Bladder microvascular endothelial cell (primary cell): ENCODE results near the gene MCTP2. TPM values are rescaled to one million over a fixed set of nuclear protein-coding genes. Genes with fewer than 3 reads are reported as not detected.

ENCODE experiments used
- total RNA-seq: library from RNA; depleted of rRNA; stranded (reverse); fragments of >200 nt; gene quantifications from 2 replicates; pipeline ENCODE4 v1.2.3, GENCODE V29; 2014

The MCTP2 gene, protein sequence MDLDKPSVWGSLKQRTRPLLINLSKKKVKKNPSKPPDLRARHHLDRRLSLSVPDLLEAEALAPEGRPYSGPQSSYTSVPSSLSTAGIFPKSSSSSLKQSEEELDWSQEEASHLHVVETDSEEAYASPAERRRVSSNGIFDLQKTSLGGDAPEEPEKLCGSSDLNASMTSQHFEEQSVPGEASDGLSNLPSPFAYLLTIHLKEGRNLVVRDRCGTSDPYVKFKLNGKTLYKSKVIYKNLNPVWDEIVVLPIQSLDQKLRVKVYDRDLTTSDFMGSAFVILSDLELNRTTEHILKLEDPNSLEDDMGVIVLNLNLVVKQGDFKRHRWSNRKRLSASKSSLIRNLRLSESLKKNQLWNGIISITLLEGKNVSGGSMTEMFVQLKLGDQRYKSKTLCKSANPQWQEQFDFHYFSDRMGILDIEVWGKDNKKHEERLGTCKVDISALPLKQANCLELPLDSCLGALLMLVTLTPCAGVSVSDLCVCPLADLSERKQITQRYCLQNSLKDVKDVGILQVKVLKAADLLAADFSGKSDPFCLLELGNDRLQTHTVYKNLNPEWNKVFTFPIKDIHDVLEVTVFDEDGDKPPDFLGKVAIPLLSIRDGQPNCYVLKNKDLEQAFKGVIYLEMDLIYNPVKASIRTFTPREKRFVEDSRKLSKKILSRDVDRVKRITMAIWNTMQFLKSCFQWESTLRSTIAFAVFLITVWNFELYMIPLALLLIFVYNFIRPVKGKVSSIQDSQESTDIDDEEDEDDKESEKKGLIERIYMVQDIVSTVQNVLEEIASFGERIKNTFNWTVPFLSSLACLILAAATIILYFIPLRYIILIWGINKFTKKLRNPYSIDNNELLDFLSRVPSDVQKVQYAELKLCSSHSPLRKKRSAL
- 0.32 and 13.4 TPM in 2 replicates for total RNA-seq

DNA sequence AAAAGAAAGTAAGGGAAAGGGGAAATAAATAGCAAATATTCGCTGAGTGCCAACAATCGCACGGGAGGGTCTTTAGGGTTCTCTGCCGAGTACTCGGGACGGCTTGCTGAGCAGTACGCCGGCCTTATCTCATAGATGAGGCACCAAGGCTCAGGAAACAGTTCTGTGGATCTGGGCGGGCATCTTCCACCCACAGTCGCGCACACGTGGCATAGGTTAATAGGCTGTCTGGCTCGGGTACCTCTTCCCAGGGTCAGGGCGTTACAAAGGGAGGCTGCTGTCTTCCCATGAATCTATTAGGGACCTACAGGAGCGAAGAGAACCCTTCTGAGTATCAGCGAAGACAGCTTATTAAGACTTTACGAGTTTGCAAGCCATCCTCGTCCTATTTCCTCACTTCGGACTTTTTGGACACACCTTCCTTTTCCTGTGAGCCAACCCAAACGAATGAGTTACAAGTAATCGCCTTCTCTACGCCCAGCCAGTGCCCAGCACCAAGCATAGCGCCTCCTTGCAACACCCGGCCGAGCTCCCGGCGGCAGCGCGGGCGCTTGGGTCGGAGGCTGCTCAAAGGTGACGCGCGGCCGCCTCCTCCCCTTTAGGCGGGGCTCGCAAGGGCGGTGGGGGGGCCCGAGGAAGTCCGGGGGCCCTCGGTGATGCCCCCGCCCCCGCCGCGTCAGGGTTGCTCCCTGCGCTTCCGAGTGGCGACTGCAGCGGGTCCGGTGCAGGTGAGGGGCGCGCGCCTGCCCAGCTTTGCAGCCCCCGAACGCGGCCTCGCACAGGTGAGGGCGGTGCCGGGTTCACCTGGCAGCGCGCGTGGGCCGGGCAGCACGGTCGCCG, at the start of gene MCTP2:
Gene MCTP2, plus strand, starts transcription at position 679 of the 840 bp plus-strand sequence. CDS start 66,705 bp downstream, outside the sequence.

